ENCODE measurements around the gene NAT8L. TPM values are rescaled to one million over a fixed set of nuclear protein-coding genes. Genes with fewer than 3 reads are reported as not detected.
A peak's percentile ranks its signal among the peaks of the same experiment; 100 is the strongest.
"Not testable (repeated sequence)": the region's sequence is repeated elsewhere in the genome, so short reads cannot be mapped to it uniquely, and the experiment has no call there.

NAT8L gene
- total RNA-seq = 9.8 TPM

- peak; percentile 88 to 93 for DNase-seq (ENCODE audit: low spot score in 2 of 2)
- no peak for FAIRE-seq
Measured at GRCh38 chr4:2059046-2059725, at the start of gene NAT8L. Gene NAT8L (plus strand): TSS chr4:2059327. CDS start chr4:2059512, 185 bp downstream.

GRCh38 chr4:2009651-2010233 is 49.4 kb upstream of the NAT8L start:
- DNase-seq (ENCODE audit: low spot score in 2 of 2) (peak in 1 of 2 donors; percentile 58), FAIRE-seq (no peak)

- FAIRE-seq (no peak), DNase-seq (ENCODE audit: low spot score in 2 of 2) (no peak)
Measured at GRCh38 chr4:2011583-2011982, 47.5 kb upstream of the NAT8L start.

GRCh38 chr4:2015008-2015407 is 44.1 kb upstream of the NAT8L start:
- FAIRE-seq (no peak), DNase-seq (ENCODE audit: low spot score in 2 of 2) (no peak)

- FAIRE-seq; DNase-seq (ENCODE audit: low spot score in 2 of 2): not testable (repeated sequence)
Measured at GRCh38 chr4:2021358-2022018, 37.6 kb upstream of the NAT8L start.

GRCh38 chr4:2024683-2025082 is 34.4 kb upstream of the NAT8L start:
- no peak for FAIRE-seq
- no peak for DNase-seq (ENCODE audit: low spot score in 2 of 2)

GRCh38 chr4:2025817-2026216 is 33.3 kb upstream of the NAT8L start:
- DNase-seq (ENCODE audit: low spot score in 2 of 2) (no peak), FAIRE-seq (no peak)

GRCh38 chr4:2027120-2027519 is 32.0 kb upstream of the NAT8L start:
- FAIRE-seq; DNase-seq (ENCODE audit: low spot score in 2 of 2): not testable (repeated sequence)

- not testable (repeated sequence) for DNase-seq (ENCODE audit: low spot score in 2 of 2); FAIRE-seq
Measured at GRCh38 chr4:2031161-2031560, 28.0 kb upstream of the NAT8L start.

GRCh38 chr4:2036327-2036726 is 22.8 kb upstream of the NAT8L start:
- no peak for FAIRE-seq
- no peak for DNase-seq (ENCODE audit: low spot score in 2 of 2)

GRCh38 chr4:2036866-2037265 is 22.3 kb upstream of the NAT8L start:
- no peak for FAIRE-seq
- DNase-seq (ENCODE audit: low spot score in 2 of 2) = no peak

GRCh38 chr4:2040391-2041238 is 18.5 kb upstream of the NAT8L start:
- FAIRE-seq (no peak), DNase-seq (ENCODE audit: low spot score in 2 of 2) (peak in 1 of 2 donors; percentile 49)

GRCh38 chr4:2041239-2042130 is 17.6 kb upstream of the NAT8L start:
- FAIRE-seq (no peak), DNase-seq (ENCODE audit: low spot score in 2 of 2) (peak; percentile 91 to 94)

GRCh38 chr4:2042204-2042946 is 16.8 kb upstream of the NAT8L start:
- FAIRE-seq (no peak), DNase-seq (ENCODE audit: low spot score in 2 of 2) (peak; percentile 71 to 86)

- FAIRE-seq (no peak), DNase-seq (ENCODE audit: low spot score in 2 of 2) (no peak)
Measured at GRCh38 chr4:2042947-2043395, 16.2 kb upstream of the NAT8L start.

- DNase-seq (ENCODE audit: low spot score in 2 of 2) = no peak
- no peak for FAIRE-seq
Measured at GRCh38 chr4:2043396-2044118, 15.6 kb upstream of the NAT8L start.

- no peak for FAIRE-seq
- DNase-seq (ENCODE audit: low spot score in 2 of 2) = no peak
Measured at GRCh38 chr4:2044119-2044485, 15.0 kb upstream of the NAT8L start.

Data from frontal cortex (tissue), 4 donors.